HEK293 (cell line): ENCODE measurements around the gene KCNK17.

Experiments used
- KLF16 ChIP-seq: fragments of 450-650 bp; formaldehyde crosslinking; IDR thresholded peaks from 2 replicates; pipeline ENCODE4 v1.5.1; 2017; ENCODE audit warnings: missing biosample characterization, missing genetic modification characterization
- KLF17 ChIP-seq: fragments of 450-650 bp; formaldehyde crosslinking; IDR thresholded peaks from 2 replicates; pipeline ENCODE4 v1.5.1; 2016; ENCODE audit warnings: missing biosample characterization, missing genetic modification characterization
- KLF9 ChIP-seq: fragments of 450-650 bp; formaldehyde crosslinking; IDR thresholded peaks from 2 replicates; pipeline ENCODE4 v1.5.1; 2016; ENCODE audit warnings: missing biosample characterization, missing genetic modification characterization, low read depth
- OVOL3 ChIP-seq: fragments of 450-650 bp; formaldehyde crosslinking; IDR thresholded peaks from 2 replicates; pipeline ENCODE4 v1.5.1; 2016; ENCODE audit warnings: missing biosample characterization, missing genetic modification characterization
- SP2 ChIP-seq: fragments of 450-650 bp; formaldehyde crosslinking; IDR thresholded peaks from 2 replicates; pipeline ENCODE4 v1.5.1; 2016; ENCODE audit warnings: missing biosample characterization, missing genetic modification characterization
- TSHZ1 ChIP-seq: fragments of 450-650 bp; formaldehyde crosslinking; IDR thresholded peaks from 2 replicates; pipeline ENCODE4 v1.5.1; 2016; ENCODE audit warnings: missing biosample characterization, missing genetic modification characterization, borderline replicate concordance
- WT1 ChIP-seq: fragments of 450-650 bp; formaldehyde crosslinking; IDR thresholded peaks from 2 replicates; pipeline ENCODE4 v1.5.1; 2016; ENCODE audit warnings: missing biosample characterization, missing genetic modification characterization
- ZBTB21 ChIP-seq: fragments of 450-650 bp; formaldehyde crosslinking; IDR thresholded peaks from 2 replicates; pipeline ENCODE4 v1.5.1; 2017; ENCODE audit warnings: missing biosample characterization, missing genetic modification characterization
- ZBTB44 ChIP-seq: fragments of 450-650 bp; IDR thresholded peaks from 2 replicates; pipeline ENCODE4 v1.5.1; 2018; ENCODE audit warnings: missing biosample characterization, mild to moderate bottlenecking, missing genetic modification characterization
- ZBTB8A ChIP-seq: fragments of 450-650 bp; formaldehyde crosslinking; IDR thresholded peaks from 2 replicates; pipeline ENCODE4 v1.5.1; 2016; ENCODE audit warnings: missing biosample characterization, missing genetic modification characterization
- ZNF146 ChIP-seq: fragments of 450-650 bp; formaldehyde crosslinking; IDR thresholded peaks from 2 replicates; pipeline ENCODE4 v1.5.1; 2016; ENCODE audit warnings: missing biosample characterization, missing genetic modification characterization
- ZNF2 ChIP-seq: fragments of 450-650 bp; formaldehyde crosslinking; IDR thresholded peaks from 2 replicates; pipeline ENCODE4 v1.5.1; 2016; ENCODE audit warnings: missing biosample characterization, missing genetic modification characterization
- ZNF223 ChIP-seq: fragments of 450-650 bp; formaldehyde crosslinking; IDR thresholded peaks from 2 replicates; pipeline ENCODE4 v1.5.1; 2016; ENCODE audit warnings: missing biosample characterization, missing genetic modification characterization
- ZNF341 ChIP-seq: fragments of 450-650 bp; formaldehyde crosslinking; IDR thresholded peaks from 2 replicates; pipeline ENCODE4; 2016; ENCODE audit warnings: low read depth, missing biosample characterization, missing genetic modification characterization
- ZNF366 ChIP-seq: fragments of 450-650 bp; formaldehyde crosslinking; conservative IDR thresholded peaks from 2 replicates; pipeline ENCODE4 v1.5.1; 2016; ENCODE audit warnings: missing biosample characterization, missing genetic modification characterization
- ZNF48 ChIP-seq: fragments of 450-650 bp; formaldehyde crosslinking; IDR thresholded peaks from 2 replicates; pipeline ENCODE4 v1.5.1; 2016; ENCODE audit warnings: missing biosample characterization, missing genetic modification characterization
- ZNF518A ChIP-seq: fragments of 450-650 bp; formaldehyde crosslinking; conservative IDR thresholded peaks from 2 replicates; pipeline ENCODE4 v1.5.1; 2016; ENCODE audit warnings: low read depth, missing biosample characterization, missing genetic modification characterization
- ZNF521 ChIP-seq: fragments of 450-650 bp; formaldehyde crosslinking; IDR thresholded peaks from 2 replicates; pipeline ENCODE4 v1.5.1; 2017; ENCODE audit warnings: missing biosample characterization, mild to moderate bottlenecking, missing genetic modification characterization
- ZNF544 ChIP-seq: fragments of 450-650 bp; formaldehyde crosslinking; IDR thresholded peaks from 2 replicates; pipeline ENCODE4 v1.5.0; 2017; ENCODE audit warnings: missing biosample characterization, missing genetic modification characterization
- ZNF548 ChIP-seq: fragments of 450-650 bp; formaldehyde crosslinking; IDR thresholded peaks from 2 replicates; pipeline ENCODE4 v1.5.1; 2016; ENCODE audit warnings: missing biosample characterization, missing genetic modification characterization
- ZNF558 ChIP-seq: fragments of 450-650 bp; formaldehyde crosslinking; IDR thresholded peaks from 2 replicates; pipeline ENCODE4 v1.5.1; 2016; ENCODE audit warnings: missing biosample characterization, missing genetic modification characterization
- ZNF580 ChIP-seq: fragments of 450-650 bp; formaldehyde crosslinking; IDR thresholded peaks from 2 replicates; pipeline ENCODE4 v1.5.1; 2016; ENCODE audit warnings: missing biosample characterization, missing genetic modification characterization
- ZNF600 ChIP-seq: fragments of 450-650 bp; formaldehyde crosslinking; IDR thresholded peaks from 2 replicates; pipeline ENCODE4 v1.5.1; 2016; ENCODE audit warnings: missing biosample characterization, missing genetic modification characterization
- ZNF610 ChIP-seq: fragments of 450-650 bp; formaldehyde crosslinking; IDR thresholded peaks from 2 replicates; pipeline ENCODE4 v1.5.1; 2016; ENCODE audit warnings: missing biosample characterization, missing genetic modification characterization, borderline replicate concordance
- ZNF624 ChIP-seq: fragments of 450-650 bp; formaldehyde crosslinking; IDR thresholded peaks from 2 replicates; pipeline ENCODE4 v1.5.1; 2017; ENCODE audit warnings: missing biosample characterization, missing genetic modification characterization
- ZNF692 ChIP-seq: fragments of 450-650 bp; formaldehyde crosslinking; IDR thresholded peaks from 2 replicates; pipeline ENCODE4 v1.5.1; 2016; ENCODE audit warnings: missing biosample characterization, missing genetic modification characterization
- ZNF76 ChIP-seq: fragments of 450-650 bp; formaldehyde crosslinking; IDR thresholded peaks from 2 replicates; pipeline ENCODE4; 2016; ENCODE audit warnings: low read depth, missing biosample characterization, missing genetic modification characterization, borderline replicate concordance
- ZNF785 ChIP-seq: fragments of 450-650 bp; formaldehyde crosslinking; IDR thresholded peaks from 2 replicates; pipeline ENCODE4 v1.5.1; 2016; ENCODE audit warnings: missing biosample characterization, missing genetic modification characterization
- ZSCAN30 ChIP-seq: fragments of 450-650 bp; IDR thresholded peaks from 2 replicates; pipeline ENCODE4 v1.5.1; 2018; ENCODE audit warnings: missing biosample characterization, mild to moderate bottlenecking, missing genetic modification characterization, moderate library complexity

The KCNK17 gene

GRCh38 chr6:39251406-39251805 is 62.8 kb downstream of the KCNK17 start (continued):
- TF ChIP-seq ZNF146 (tag by site-specific recombination) (0 out of 2 replicates have a peak, but pooled peaks have one; percentile 6), OVOL3 (tag by site-specific recombination) (0 out of 2 replicates have a peak, but pooled peaks have one; percentile 47), ZNF521 (no peak), SP2 (tag by site-specific recombination) (no peak), ZNF518A (peak; percentile 33; the same call in 1 of the 2 replicates), ZNF558 (tag by site-specific recombination) (no peak), ZNF610 (tag by site-specific recombination) (peak; percentile 65; the same call in 1 of the 2 replicates), KLF17 (peak; percentile 94), ZNF341 (peak; percentile 56), ZNF2 (tag by site-specific recombination) (peak; percentile 80), ZNF544 (no peak), KLF16 (tag by site-specific recombination) (0 out of 2 replicates have a peak, but pooled peaks have one; percentile 25), ZNF48 (tag by site-specific recombination) (no peak), ZNF76 (tag by site-specific recombination) (no peak), ZNF692 (tag by site-specific recombination) (peak; percentile 82), ZNF600 (peak; percentile 30; the same call in 1 of the 2 replicates), ZNF580 (peak; percentile 78), ZNF548 (tag by site-specific recombination) (no peak), ZBTB21 (tag by site-specific recombination) (peak; percentile 71), WT1 (tag by site-specific recombination) (peak; percentile 68), ZNF223 (tag by site-specific recombination) (no peak), ZBTB44 (tag by site-specific recombination) (no peak), ZNF624 (tag by site-specific recombination) (no peak), ZSCAN30 (tag by site-specific recombination) (peak; percentile 76), ZNF366 (peak; percentile 65), TSHZ1 (tag by site-specific recombination) (peak; percentile 86; the same call in 1 of the 2 replicates), ZNF785 (no peak), ZBTB8A (no peak), KLF9 (tag by site-specific recombination) (0 out of 2 replicates have a peak, but pooled peaks have one; percentile 50)
